ENCODE results near the gene HABP2. TPM values are rescaled to one million over a fixed set of nuclear protein-coding genes. Genes with fewer than 3 reads are reported as not detected.

HABP2 gene
- total RNA-seq, 1 experiment from 2014 or later: not detected

DNA sequence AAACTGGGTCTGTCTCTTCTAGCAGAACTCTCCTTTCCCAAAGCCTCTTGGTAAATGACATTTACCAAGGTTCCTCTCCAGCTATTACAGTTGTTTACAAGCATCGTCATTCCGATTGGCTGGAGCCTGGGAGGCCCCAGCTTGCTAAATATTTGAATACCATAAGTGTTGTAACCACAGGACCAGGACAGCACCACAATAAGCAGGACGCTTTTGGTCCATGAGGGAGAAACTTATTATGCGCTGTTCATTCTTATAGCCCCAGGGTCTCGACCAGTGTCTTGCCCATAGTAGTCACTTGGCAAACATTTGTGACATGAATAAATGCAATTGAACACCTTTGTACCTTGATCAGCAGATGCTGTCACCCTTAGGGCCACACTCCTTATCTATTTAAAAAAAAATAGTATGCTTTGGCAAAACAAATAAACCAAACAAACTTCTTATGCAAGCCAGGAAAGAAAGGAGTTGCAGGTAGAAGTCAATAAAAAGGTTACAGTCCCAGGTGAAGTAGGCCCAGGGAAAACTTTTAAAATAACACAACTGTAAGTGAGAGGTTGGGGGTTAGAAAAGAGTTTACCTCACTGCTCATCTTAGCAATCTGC lies 78.2 kb downstream of the HABP2 start:
- DNase-seq (ENCODE audit: low spot score): no peak

DNA sequence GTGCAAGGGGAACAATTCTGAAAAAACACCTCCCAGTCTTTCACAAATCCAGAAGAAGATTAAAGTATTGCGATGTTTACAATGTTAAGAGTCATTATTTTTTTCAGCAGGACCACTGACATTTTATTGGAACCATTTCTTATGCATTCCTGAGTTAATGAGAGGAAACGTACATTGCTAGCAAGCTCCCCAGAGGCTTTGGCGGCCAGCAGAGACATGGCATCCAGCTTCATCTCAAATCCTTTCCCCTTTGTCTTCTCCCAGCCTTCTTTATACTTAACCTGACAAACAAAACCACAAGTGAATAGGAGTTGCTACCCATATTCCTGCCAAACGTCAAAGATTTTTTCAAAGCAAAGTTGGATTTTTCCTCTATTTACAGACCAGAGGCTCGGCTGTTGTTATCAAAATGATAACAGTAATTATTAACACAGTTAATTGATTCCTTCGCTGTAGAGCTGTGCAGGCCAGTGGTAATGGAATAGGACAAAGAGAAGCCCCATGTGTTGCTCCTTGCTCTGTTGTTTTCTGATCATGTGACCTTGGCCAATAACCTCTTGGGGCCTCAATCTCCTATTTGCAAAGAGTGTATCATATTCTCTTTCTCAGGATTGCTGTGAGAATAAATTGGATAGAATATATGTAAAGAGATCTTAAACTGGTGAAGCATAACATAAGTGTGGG lies 79.0 kb downstream of the HABP2 start:
- DNase-seq (ENCODE audit: low spot score): no peak

Other genes with a start within 250 kb of the HABP2 start
- not detected in 2 replicates for gene NRAP, start 111.0 kb downstream of the HABP2 start, total RNA-seq (2014; rRNA removed; shearing (Covaris generic))
- 22.2 TPM in 2 replicates for gene CASP7, start 126.9 kb downstream of the HABP2 start, total RNA-seq (2014; rRNA removed; shearing (Covaris generic))
- 0.55 TPM in 1 of 2 replicates, not detected in the other for gene PLEKHS1, start 198.6 kb downstream of the HABP2 start, total RNA-seq (2014; rRNA removed; shearing (Covaris generic))

All from HT-29 (cell line).